HG02642 (cell line): ENCODE results near the gene KLRF2.

Experiments
- ATAC-seq: cut with Tn5 transposase; IDR thresholded peaks from one replicate; pipeline ENCODE4 v1.9.1; 2021; ENCODE audit warnings: mild to moderate bottlenecking; ENCODE audit not compliant: unreplicated experiment, poor library complexity

The KLRF2 gene

DNA sequence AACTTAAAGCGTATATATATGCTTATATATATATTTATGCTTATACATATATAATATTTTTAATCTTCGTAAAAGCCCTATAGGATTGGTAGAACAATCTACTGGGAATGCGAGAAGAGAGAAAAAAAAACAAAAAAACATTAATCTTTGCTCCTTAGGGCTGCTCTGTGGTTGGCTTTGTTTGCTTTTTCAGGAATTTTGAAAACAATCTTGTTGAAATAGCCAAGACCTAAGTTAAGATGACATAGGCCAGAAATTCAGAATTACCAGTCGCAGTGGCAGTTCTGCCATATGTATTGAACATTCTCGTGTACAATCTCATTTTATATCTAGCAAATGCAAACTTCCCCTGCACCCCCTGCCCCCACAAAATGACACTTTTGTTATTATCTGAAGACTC lies 699 bp downstream of the KLRF2 start:
- ATAC-seq: no peak

DNA sequence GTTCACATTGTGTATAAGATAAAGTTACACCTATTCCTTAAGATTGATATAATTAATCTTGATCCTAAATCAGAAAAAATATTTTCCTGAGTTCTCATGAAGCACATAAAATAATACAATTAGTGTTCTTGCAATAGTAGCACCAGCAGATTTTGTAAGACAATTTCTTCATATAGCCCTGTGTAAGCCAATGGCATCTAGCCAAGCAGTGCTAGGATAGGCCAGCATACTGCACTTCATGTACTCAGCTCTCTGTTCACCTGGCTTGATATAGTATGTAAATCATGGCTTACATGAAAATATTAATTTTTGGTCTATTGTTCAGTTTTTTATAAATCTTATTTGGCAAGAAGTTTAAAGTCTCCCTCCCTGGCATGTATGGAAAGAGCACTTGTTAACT lies 1.9 kb downstream of the KLRF2 start:
- no peak for ATAC-seq

DNA sequence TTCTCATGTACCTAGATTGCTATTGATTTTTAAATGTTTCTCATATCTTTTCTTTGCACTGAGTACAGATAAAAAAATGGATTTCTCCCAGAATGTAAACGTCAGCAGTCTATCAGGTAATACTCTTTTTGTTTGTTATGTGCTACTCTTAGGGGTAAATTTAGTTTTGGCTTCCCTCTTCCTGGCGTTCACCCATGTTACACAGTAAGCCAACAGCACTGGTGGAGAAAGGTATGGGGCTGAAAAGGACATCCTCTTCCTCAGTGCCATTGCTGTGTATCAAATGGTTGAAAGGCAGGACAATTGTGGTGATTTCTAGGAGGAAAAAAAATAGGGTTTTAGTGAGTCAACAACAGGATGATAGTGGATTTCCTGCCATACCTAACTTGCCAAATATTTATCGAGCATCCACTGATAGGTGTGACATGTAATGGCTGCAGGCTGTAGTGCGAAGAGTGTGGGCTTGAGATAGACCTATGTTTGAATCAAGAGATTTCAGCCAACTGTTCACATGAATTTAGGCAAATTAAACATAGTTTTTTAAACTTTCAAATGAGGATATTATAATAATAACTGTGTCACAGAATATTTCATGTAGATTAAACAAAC lies 7.5 kb downstream of the KLRF2 start:
- no peak for ATAC-seq

DNA sequence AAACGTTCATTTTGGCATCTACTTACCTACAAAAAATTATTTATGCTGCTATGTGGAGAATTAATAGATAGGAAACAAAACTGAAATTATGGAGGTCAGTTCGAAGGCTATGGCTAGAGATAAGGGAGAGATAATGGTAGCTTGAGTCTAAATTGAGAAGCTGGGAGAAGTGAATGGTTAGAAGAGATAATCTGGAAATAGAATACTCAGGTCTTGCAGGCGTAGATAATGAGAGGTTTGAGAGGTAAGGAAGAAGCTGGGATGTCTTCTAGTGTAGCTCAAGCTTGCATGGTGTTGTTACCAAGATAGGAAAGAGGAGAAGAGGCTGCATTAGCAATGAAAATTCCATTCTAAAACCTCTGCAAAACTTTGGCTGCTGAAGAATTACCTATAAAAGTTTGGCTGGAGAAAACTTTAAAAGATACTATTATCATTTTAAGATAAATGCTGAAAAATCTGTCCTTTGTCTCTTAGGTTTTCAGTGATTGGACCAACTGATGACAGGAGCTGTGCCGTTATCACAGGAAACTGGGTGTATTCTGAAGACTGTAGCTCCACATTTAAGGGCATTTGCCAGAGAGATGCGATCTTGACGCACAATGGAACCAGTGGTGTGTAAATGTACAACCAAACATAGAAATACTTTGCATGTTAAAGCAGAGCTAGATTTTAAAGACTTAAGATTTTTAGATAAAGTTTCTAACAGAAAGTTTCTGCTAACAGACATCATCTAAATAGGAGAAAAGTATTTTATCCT lies 14.1 kb downstream of the KLRF2 start:
- no peak for ATAC-seq

GRCh38 chr12:9897535-9897934 lies 16.2 kb downstream of the KLRF2 start:
- ATAC-seq: no peak

DNA sequence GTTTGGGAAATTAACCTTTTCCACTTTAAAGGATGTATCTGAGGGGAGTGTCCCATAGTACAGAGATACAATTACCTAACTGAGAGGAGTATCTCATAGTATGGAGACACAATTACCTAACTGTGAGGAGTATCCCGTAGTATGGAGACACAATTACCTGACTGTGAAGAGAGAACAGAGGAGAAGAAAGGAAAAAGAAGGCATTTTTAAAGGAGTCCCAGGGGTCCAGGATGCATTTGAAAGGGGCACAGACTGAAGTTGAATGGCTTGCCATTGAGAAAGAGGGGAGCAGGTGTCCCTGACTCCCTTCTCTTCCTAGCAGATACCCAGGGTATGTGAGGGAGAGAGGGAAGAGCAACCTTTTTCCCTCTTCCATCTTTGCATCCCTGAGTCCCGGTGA lies 17.9 kb downstream of the KLRF2 start:
- no peak for ATAC-seq

DNA sequence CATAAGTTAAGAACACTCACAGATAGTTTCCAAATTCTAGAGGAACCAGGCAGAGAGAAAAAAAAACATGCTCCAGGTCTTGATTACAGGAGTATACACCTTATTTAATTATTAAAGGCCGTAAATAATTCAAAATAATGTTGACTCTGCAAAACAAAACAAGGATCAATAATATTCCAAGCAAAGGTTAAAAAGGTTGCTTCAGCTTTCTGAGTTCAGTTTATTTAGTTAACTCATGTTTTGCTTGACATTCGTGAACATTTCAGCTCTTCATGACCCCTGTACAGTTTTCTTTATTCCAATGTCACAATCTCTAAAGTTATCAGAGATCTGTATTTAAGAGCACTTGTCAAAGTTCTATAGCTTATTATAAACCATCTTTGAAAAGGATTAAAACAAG lies 19.6 kb downstream of the KLRF2 start:
- no peak for ATAC-seq

GRCh38 chr12:9902539-9903228 lies 21.4 kb downstream of the KLRF2 start:
- ATAC-seq: no peak

DNA sequence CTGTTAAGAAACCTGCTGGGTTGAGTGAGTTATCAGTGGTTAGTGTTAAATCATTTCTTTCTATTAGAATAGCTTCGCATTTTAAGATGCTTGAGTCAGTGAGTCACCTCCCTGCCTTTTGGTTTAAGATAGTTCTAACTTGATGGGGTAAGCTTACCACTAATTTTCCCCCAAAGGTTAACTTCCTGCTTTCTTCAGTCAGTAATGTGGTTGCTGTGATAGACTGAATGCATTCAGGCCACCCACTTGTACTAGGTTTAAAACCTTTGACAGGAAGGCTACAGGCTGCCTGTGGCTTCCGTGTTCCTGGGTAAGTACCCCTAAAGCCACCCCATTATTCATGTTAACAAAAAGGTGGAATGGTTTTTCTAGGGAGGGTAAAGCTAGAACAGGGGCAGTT lies 25.6 kb downstream of the KLRF2 start:
- ATAC-seq: no peak

GRCh38 chr12:9907769-9908168 lies 26.5 kb downstream of the KLRF2 start:
- no peak for ATAC-seq

GRCh38 chr12:9908350-9908749 lies 27.1 kb downstream of the KLRF2 start:
- ATAC-seq: no peak

DNA sequence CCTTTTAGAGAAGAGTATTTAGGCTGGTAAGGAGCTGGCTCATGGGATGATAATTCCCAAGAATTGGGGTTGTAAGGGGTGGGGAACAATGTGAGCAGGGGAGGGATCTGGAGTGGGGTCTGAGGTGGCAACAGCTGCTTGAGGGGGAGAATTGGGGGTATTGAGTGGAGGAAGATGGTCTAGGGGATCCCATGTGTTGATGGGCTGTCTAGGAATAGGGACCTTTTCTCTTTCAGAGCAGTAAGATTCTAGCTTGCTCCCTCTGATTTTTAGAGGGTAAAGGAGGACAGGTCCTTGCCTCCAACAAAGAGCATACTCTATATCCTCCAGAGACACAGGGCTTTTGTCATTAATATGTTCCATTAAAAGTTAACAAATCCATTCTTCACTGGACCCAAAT lies 28.4 kb downstream of the KLRF2 start:
- no peak for ATAC-seq

DNA sequence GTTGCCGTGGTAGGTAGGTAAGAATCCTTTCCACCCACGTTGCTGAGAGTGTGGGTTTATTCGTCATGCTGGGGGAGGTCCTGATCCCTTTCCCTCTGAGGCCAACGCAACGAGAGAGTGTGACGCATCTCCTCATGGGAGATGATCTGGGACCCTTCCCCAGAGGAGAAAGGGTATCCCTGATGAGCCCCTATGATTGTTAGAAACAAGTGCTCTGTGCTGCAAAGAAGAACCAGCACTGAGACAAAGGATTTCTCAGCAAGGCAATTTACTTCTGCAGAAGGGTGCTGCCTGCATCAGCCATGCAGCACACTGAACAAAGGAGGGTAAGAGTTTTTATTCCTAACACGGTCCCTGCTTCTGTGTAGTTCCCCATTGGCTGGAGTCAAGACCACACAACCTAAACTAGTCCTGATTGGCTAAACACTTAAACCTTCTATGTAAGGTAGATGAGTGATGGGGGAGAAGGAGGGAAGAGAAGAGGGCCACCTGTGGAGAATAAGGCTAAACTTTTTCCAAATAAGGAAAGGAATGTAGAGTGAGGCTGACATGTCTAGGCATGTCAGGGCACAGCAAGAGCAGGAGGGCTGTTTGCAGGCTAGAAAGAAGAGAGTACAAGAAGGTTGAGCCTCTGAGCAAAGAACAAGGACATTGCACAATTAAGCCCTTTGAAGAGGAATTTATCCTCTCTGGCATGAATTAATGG lies 29.6 kb downstream of the KLRF2 start:
- ATAC-seq: no peak

- no peak for ATAC-seq
Observed at GRCh38 chr12:9911708-9912107, 30.4 kb downstream of the KLRF2 start.

GRCh38 chr12:9919443-9919842 lies 38.2 kb downstream of the KLRF2 start:
- ATAC-seq: no peak

GRCh38 chr12:9920451-9920850 lies 39.2 kb downstream of the KLRF2 start:
- ATAC-seq: no peak

GRCh38 chr12:9922429-9922828 lies 41.1 kb downstream of the KLRF2 start:
- ATAC-seq: no peak

DNA sequence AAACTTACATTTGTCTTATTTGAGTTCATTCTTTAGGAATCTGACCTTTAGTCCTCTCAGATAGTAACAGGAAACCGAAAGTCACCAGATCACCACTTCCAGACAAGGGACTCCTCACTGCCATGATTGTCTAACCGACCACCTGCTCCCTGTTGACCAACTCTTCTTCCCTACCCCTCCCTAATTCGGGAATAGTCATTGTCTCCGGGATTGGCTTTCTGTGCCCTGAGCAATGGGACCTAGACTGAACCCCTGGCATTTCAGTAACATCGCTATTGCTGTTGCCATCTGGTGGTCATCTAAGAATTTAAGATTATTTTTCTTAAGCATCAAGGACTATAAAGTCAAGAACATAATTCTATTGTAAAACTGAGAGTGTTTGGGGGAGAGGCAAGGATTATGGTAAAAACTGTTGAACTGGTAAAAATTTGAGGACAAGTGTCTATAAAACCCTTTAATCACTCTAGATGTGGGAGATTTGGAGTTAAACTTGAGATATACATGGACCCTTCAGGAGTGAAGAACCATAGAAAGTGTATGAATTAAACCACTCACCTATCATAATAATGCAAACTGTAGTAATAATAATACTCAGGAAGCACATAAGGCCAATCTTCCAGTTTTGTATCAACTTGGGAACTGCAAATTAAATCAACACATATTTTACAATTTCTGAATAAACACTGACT lies 44.6 kb downstream of the KLRF2 start:
- no peak for ATAC-seq

DNA sequence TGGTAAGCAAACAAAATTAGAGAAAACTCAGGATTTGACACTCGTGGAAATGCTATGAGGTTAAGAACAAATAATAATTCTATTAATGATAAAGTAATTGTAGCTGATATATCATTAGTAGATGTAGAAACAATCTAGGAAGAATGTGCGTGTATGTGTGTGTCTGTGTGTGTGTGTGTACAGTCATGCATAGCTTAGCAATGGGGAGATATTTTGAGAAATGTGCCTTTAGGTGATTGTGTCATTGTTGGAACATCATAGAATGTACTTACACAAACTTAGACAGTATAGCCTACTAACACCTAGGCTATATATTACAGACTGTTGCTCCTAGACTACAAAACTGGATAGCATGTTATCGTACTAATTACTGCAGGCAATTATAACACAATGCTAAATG lies 45.6 kb downstream of the KLRF2 start:
- no peak for ATAC-seq

GRCh38 chr12:9928607-9929006 lies 47.3 kb downstream of the KLRF2 start:
- no peak for ATAC-seq
